PC-3 (cell line): ENCODE results near the gene PTPN23. TPM values are rescaled to one million over a fixed set of nuclear protein-coding genes. Genes with fewer than 3 reads are reported as not detected.

Source experiments
- ATAC-seq: fragments of 200-7000 bp; cut with Tn5 transposase; 2 replicates; pipeline ENCODE4 v1.9.1; 2020; ENCODE audit warnings: mild to moderate bottlenecking, moderate library complexity
- BruUV-seq: library from RNA; stranded (reverse); fragments of 400-500 nt; replicated peaks from 2 replicates; lab custom pipeline; 2021; lab: Mats Ljungman, UMichigan
- CTCF ChIA-PET: fragments of 300-600 bp; sonication (Branson Sonifier 250); formaldehyde crosslinking; loops from one replicate; lab custom pipeline; 2022; ENCODE audit warnings: antibody characterized with exemption; lab: Charles Lee
- POLR2A ChIA-PET: fragments of 300-600 bp; sonication (Branson Sonifier 250); formaldehyde crosslinking; loops from one replicate; lab custom pipeline; 2022; ENCODE audit warnings: antibody characterized with exemption; ENCODE audit not compliant: unreplicated experiment; lab: Charles Lee
- DNase-seq: peaks from one replicate; pipeline ENCODE4 v3.0.0-alpha.2; 2015
- H2AFZ ChIP-seq: fragments of 300-600 bp; sonication (generic); 2 replicates; pipeline ENCODE4 v1.6.0; 2016; ENCODE audit warnings: antibody characterized with exemption, low read length
- H3F3A ChIP-seq: fragments of 300-600 bp; sonication (generic); one replicate; pipeline ENCODE4 v1.6.0; 2017; ENCODE audit warnings: antibody characterized with exemption, low read length, control low read depth, mild to moderate bottlenecking; ENCODE audit not compliant: unreplicated experiment
- H3K27ac ChIP-seq: fragments of 300-600 bp; sonication (generic); 2 replicates; pipeline ENCODE4 v1.5.1; 2016; ENCODE audit warnings: mild to moderate bottlenecking, low read length
- H3K27me3 ChIP-seq: fragments of 300-600 bp; sonication (generic); 2 replicates; pipeline ENCODE4 v1.6.1; 2016; ENCODE audit warnings: low read length, mixed read lengths
- H3K36me3 ChIP-seq: fragments of 300-600 bp; sonication (generic); 2 replicates; pipeline ENCODE4 v1.6.1; 2016; ENCODE audit warnings: low read depth, mixed run types, low read length, mixed read lengths
- H3K4me1 ChIP-seq: fragments of 300-600 bp; sonication (generic); 2 replicates; pipeline ENCODE4 v1.5.1; 2016; ENCODE audit warnings: low read length; ENCODE audit not compliant: insufficient read depth
- H3K4me2 ChIP-seq: fragments of 300-600 bp; sonication (generic); 2 replicates; pipeline ENCODE4 v1.6.0; 2016; ENCODE audit warnings: low read length
- H3K4me3 ChIP-seq: fragments of 300-600 bp; sonication (generic); 2 replicates; pipeline ENCODE4 v1.5.1; 2016; ENCODE audit warnings: mild to moderate bottlenecking, low read length, mixed read lengths
- H3K79me2 ChIP-seq: fragments of 300-600 bp; sonication (generic); 2 replicates; pipeline ENCODE4 v1.6.1; 2017; ENCODE audit warnings: low read length, mixed read lengths
- H3K9ac ChIP-seq: fragments of 300-600 bp; sonication (generic); 2 replicates; pipeline ENCODE4 v1.6.0; 2016; ENCODE audit warnings: mild to moderate bottlenecking, low read length
- H3K9me2 ChIP-seq: fragments of 300-600 bp; sonication (generic); replicated peaks from 2 replicates; pipeline ENCODE4 v1.6.1; 2016; ENCODE audit warnings: mixed run types, low read length, mixed read lengths
- H3K9me3 ChIP-seq: fragments of 300-600 bp; sonication (generic); 2 replicates; pipeline ENCODE4 v1.6.1; 2016; ENCODE audit warnings: low read length, mixed read lengths
- H4K20me1 ChIP-seq: fragments of 300-600 bp; sonication (generic); 2 replicates; pipeline ENCODE4 v1.6.1; 2016; ENCODE audit warnings: low read length, mixed read lengths
- CTCF ChIP-seq: fragments of 300-600 bp; sonication (generic); conservative IDR thresholded peaks from 2 replicates; pipeline ENCODE4 v1.5.1; 2017; ENCODE audit warnings: antibody characterized with exemption, low read depth, mild to moderate bottlenecking, low read length
- EZH2 ChIP-seq: fragments of 300-600 bp; sonication (generic); IDR thresholded peaks from one replicate; pipeline ENCODE4 v1.6.1; 2017; ENCODE audit warnings: antibody characterized with exemption, mild to moderate bottlenecking, low read length; ENCODE audit not compliant: unreplicated experiment
- EZH2phosphoT487 ChIP-seq: fragments of 300-600 bp; sonication (generic); IDR thresholded peaks from 2 replicates; pipeline ENCODE4 v1.6.1; 2018; ENCODE audit warnings: mild to moderate bottlenecking, antibody characterized with exemption, low read length, borderline replicate concordance
- intact Hi-C: fragments of 100-400 bp; cut with micrococcal nuclease; formaldehyde crosslinking; loops from 2 replicates; pipeline ENCODE4 v1.9.0; 2023
- total RNA-seq: library from RNA; depleted of rRNA; stranded (reverse); fragments of >200 nt; gene quantifications from 2 replicates; pipeline ENCODE4 v1.2.3, GENCODE V29; 2014

PTPN23 gene
- total RNA-seq, 1 experiment from 2014 or later = 22.3 TPM

GRCh38 chr3:47378869-47379268, 2.0 kb upstream of the PTPN23 start:
- H3K4me2 ChIP-seq = peak overlapping the region; percentile 92

GRCh38 chr3:47379411-47379899, 1.4 kb upstream of the PTPN23 start:
- ATAC-seq (no peak), DNase-seq (no peak)
- peaks cover 20% of the 10 kb centered on the region for H4K20me1 ChIP-seq
- no peak overlapping the region for H2AFZ ChIP-seq
- H3K9ac ChIP-seq = peak overlapping the region; percentile 96
- POLR2A ChIA-PET = no interaction called here
- H3K4me1 ChIP-seq = peaks cover 21% of the 10 kb centered on the region
- H3K9me2 ChIP-seq = no peaks in the 10 kb centered on the region
- H3K27ac ChIP-seq = peak overlapping the region; percentile 86
- no peaks in the 10 kb centered on the region for H3K36me3 ChIP-seq
- no peaks in the 10 kb centered on the region for H3K9me3 ChIP-seq
- peaks cover 53% of the 10 kb centered on the region for H3K79me2 ChIP-seq
- intact Hi-C loops = no loop called here
- H3F3A ChIP-seq = no peaks in the 10 kb centered on the region
- no peaks in the 10 kb centered on the region for H3K27me3 ChIP-seq
- BruUV-seq = no TSS peak
- peak overlapping the region; percentile 92 for H3K4me2 ChIP-seq
- CTCF ChIA-PET = no interaction called here
- no peak for TF ChIP-seq EZH2phosphoT487
- TF ChIP-seq EZH2 = no peak
- no peak for TF ChIP-seq CTCF
- peak overlapping the region; percentile 77 for H3K4me3 ChIP-seq

More at GRCh38 chr3:47378869-47379268, 2.0 kb upstream of the PTPN23 start:
- no peak overlapping the region for H3K9ac ChIP-seq
- H2AFZ ChIP-seq = no peak overlapping the region
- ATAC-seq = no peak
- no peaks in the 10 kb centered on the region for H3K36me3 ChIP-seq
- H3K27me3 ChIP-seq = no peaks in the 10 kb centered on the region
- no TSS peak for BruUV-seq
- peaks cover 19% of the 10 kb centered on the region for H4K20me1 ChIP-seq
- intact Hi-C loops = no loop called here
- H3K4me3 ChIP-seq = no peak overlapping the region
- no peaks in the 10 kb centered on the region for H3F3A ChIP-seq
- no peaks in the 10 kb centered on the region for H3K9me3 ChIP-seq
- ChIA-PET CTCF (no interaction called here), POLR2A (no interaction called here)
- H3K4me1 ChIP-seq = peaks cover 19% of the 10 kb centered on the region
- peaks cover 47% of the 10 kb centered on the region for H3K79me2 ChIP-seq
- no peak for DNase-seq
- H3K9me2 ChIP-seq = no peaks in the 10 kb centered on the region
- TF ChIP-seq EZH2 (no peak), EZH2phosphoT487 (no peak), CTCF (no peak)
- no peak overlapping the region for H3K27ac ChIP-seq

- no peak for TF ChIP-seq CTCF
- TF ChIP-seq EZH2phosphoT487 = no peak
- TF ChIP-seq EZH2 = no peak
- peak overlapping the region; percentile 77 for H3K4me3 ChIP-seq
- ChIA-PET CTCF (interaction anchor here (0.6 kb wide), 1 partner anchor 1869 kb away, joined by 7 read pairs; no protein-coding TSS in a partner anchor), POLR2A (interaction anchor here (0.5 kb wide), 1 partner anchor 808 kb away, joined by 4 read pairs; the partner anchor contains the start of gene CDC25A)
- peak overlapping the region; percentile 96 for H3K9ac ChIP-seq
- H3K9me2 ChIP-seq = no peaks in the 10 kb centered on the region
- H3K4me2 ChIP-seq = peak overlapping the region; percentile 92
- H3K9me3 ChIP-seq = no peaks in the 10 kb centered on the region
- H3K36me3 ChIP-seq = no peaks in the 10 kb centered on the region
- H2AFZ ChIP-seq = peak overlapping the region; percentile 79
- H3F3A ChIP-seq = no peaks in the 10 kb centered on the region
- peaks cover 25% of the 10 kb centered on the region for H3K4me1 ChIP-seq
- peak overlapping the region; percentile 86 for H3K27ac ChIP-seq
- H4K20me1 ChIP-seq = peaks cover 20% of the 10 kb centered on the region
- BruUV-seq = no TSS peak
- ATAC-seq (no peak), DNase-seq (no peak)
- intact Hi-C loops = loop anchor here (10.0 kb wide), 2 partner anchors 95 to 1175 kb away; partner anchors contain the start of genes KIF9, KLHL18 and PFKFB4
- no peaks in the 10 kb centered on the region for H3K27me3 ChIP-seq
- H3K79me2 ChIP-seq = peaks cover 58% of the 10 kb centered on the region
Observed at GRCh38 chr3:47380026-47380600, 708 bp upstream of the PTPN23 start.
